Astrocyte (in vitro differentiated cells and primary cell): ENCODE measurements around the gene REC114. TPM values are rescaled to one million over a fixed set of nuclear protein-coding genes. Genes with fewer than 3 reads are reported as not detected.

ENCODE experiments used
- DNase-seq: peaks from one replicate; pipeline ENCODE4 v3.0.0-alpha.2; 2010; ENCODE audit warnings: low read depth
- FAIRE-seq: peaks from 2 replicates; lab custom pipeline; 2011; peaks lifted over from hg19 to GRCh38; lab: Jason Lieb, UNC
- H2AFZ ChIP-seq: 2 replicates; pipeline ENCODE4 v1.6.0; 2012; ENCODE audit warnings: low read depth, low read length, inconsistent platforms
- H3K27ac ChIP-seq: 2 replicates; pipeline ENCODE4 v1.5.1; 2011; ENCODE audit warnings: low read depth, low read length, inconsistent platforms
- H3K27me3 ChIP-seq: 2 replicates; pipeline ENCODE4 v1.6.0; 2011; ENCODE audit warnings: low read length, inconsistent platforms; ENCODE audit not compliant: insufficient read depth
- H3K36me3 ChIP-seq: 2 replicates; pipeline ENCODE4 v1.5.1; 2011; ENCODE audit warnings: low read length, inconsistent platforms; ENCODE audit not compliant: insufficient read depth
- H3K4me1 ChIP-seq: 2 replicates; pipeline ENCODE4 v1.5.1; 2011; ENCODE audit warnings: low read length, inconsistent platforms; ENCODE audit not compliant: insufficient read depth
- H3K4me2 ChIP-seq: 2 replicates; pipeline ENCODE4 v1.6.0; 2012; ENCODE audit warnings: low read length, inconsistent platforms
- H3K4me3 ChIP-seq: 2 replicates; pipeline ENCODE4 v1.5.1; 2011; ENCODE audit warnings: low read depth, mild to moderate bottlenecking, low read length, inconsistent platforms; ENCODE audit not compliant: insufficient read depth
- H3K79me2 ChIP-seq: 2 replicates; pipeline ENCODE4 v1.6.0; 2012; ENCODE audit warnings: mild to moderate bottlenecking, low read length, inconsistent platforms; ENCODE audit not compliant: insufficient read depth
- H3K9ac ChIP-seq: 2 replicates; pipeline ENCODE4 v1.6.0; 2012; ENCODE audit warnings: mild to moderate bottlenecking, low read length, inconsistent platforms
- H3K9me3 ChIP-seq: 2 replicates; pipeline ENCODE4 v1.5.1; 2012; ENCODE audit warnings: low read depth, mild to moderate bottlenecking, low read length, inconsistent platforms; ENCODE audit not compliant: insufficient read depth
- H4K20me1 ChIP-seq: 2 replicates; pipeline ENCODE4 v1.6.0; 2012; ENCODE audit warnings: low read length, inconsistent platforms; ENCODE audit not compliant: insufficient read depth
- H3K27ac Mint-ChIP-seq: one replicate; pipeline ENCODE4 v1.8.0; 2021; ENCODE audit warnings: mild to moderate bottlenecking, mixed read lengths; ENCODE audit not compliant: unreplicated experiment
- H3K27me3 Mint-ChIP-seq: one replicate; pipeline ENCODE4 v1.8.0; 2021; ENCODE audit warnings: low read depth, mixed read lengths; ENCODE audit not compliant: unreplicated experiment
- H3K36me3 Mint-ChIP-seq: one replicate; pipeline ENCODE4 v1.8.0; 2021; ENCODE audit warnings: low read depth, mixed read lengths; ENCODE audit not compliant: unreplicated experiment
- H3K4me1 Mint-ChIP-seq: one replicate; pipeline ENCODE4 v1.8.0; 2021; ENCODE audit warnings: low read depth, mixed read lengths; ENCODE audit not compliant: unreplicated experiment
- H3K4me3 Mint-ChIP-seq: one replicate; pipeline ENCODE4 v1.8.0; 2021; ENCODE audit warnings: mild to moderate bottlenecking, moderate library complexity, mixed read lengths; ENCODE audit not compliant: unreplicated experiment
- H3K9me3 Mint-ChIP-seq: one replicate; pipeline ENCODE4 v1.8.0; 2021; ENCODE audit warnings: mild to moderate bottlenecking, mixed read lengths; ENCODE audit not compliant: unreplicated experiment
- CTCF ChIP-seq: IDR thresholded peaks from 2 replicates; pipeline ENCODE4 v1.5.1; 2011; ENCODE audit warnings: low read depth, mild to moderate bottlenecking, inconsistent platforms, low read length, moderate library complexity; ENCODE audit not compliant: insufficient read depth
- EZH2 ChIP-seq: IDR thresholded peaks from 2 replicates; pipeline ENCODE4 v1.6.1; 2012; ENCODE audit warnings: mild to moderate bottlenecking, low read length, inconsistent platforms; ENCODE audit not compliant: insufficient read depth
- total RNA-seq: library from RNA; stranded (reverse); gene quantifications from 2 replicates; pipeline ENCODE4 v1.2.1, GENCODE V29; 2021

REC114 gene
- total RNA-seq, 1 donor from 2014 or later: not detected

GRCh38 chr15:73527598-73527997, 84.6 kb downstream of the REC114 start:
- H3K27me3 Mint-ChIP-seq: no peaks in the 10 kb centered on the region
- H3K4me1 ChIP-seq: no peaks in the 10 kb centered on the region
- DNase-seq: no peak
- no peak overlapping the region for H3K9ac ChIP-seq
- H3K27ac ChIP-seq: no peak overlapping the region
- H3K9me3 Mint-ChIP-seq: no peaks in the 10 kb centered on the region
- H3K27ac Mint-ChIP-seq: no peak overlapping the region
- H3K79me2 ChIP-seq: no peaks in the 10 kb centered on the region
- TF ChIP-seq EZH2 (no peak), CTCF (no peak)
- H3K4me3 ChIP-seq: no peak overlapping the region
- no peaks in the 10 kb centered on the region for H3K36me3 Mint-ChIP-seq
- H3K9me3 ChIP-seq: no peaks in the 10 kb centered on the region
- no peaks in the 10 kb centered on the region for H3K36me3 ChIP-seq
- no peak overlapping the region for H3K4me3 Mint-ChIP-seq
- H3K4me2 ChIP-seq: no peak overlapping the region
- H2AFZ ChIP-seq: no peak overlapping the region
- no peaks in the 10 kb centered on the region for H3K4me1 Mint-ChIP-seq
- no peaks in the 10 kb centered on the region for H4K20me1 ChIP-seq
- no peak for FAIRE-seq
- H3K27me3 ChIP-seq: no peaks in the 10 kb centered on the region

- H3K79me2 ChIP-seq: no peaks in the 10 kb centered on the region
- no peak overlapping the region for H3K27ac ChIP-seq
- H2AFZ ChIP-seq: no peak overlapping the region
- no peaks in the 10 kb centered on the region for H3K27me3 ChIP-seq
- peak; percentile 2 for DNase-seq
- H3K4me2 ChIP-seq: no peak overlapping the region
- H3K4me3 Mint-ChIP-seq: no peak overlapping the region
- H3K9me3 ChIP-seq: no peaks in the 10 kb centered on the region
- TF ChIP-seq EZH2: no peak
- TF ChIP-seq CTCF: no peak
- no peaks in the 10 kb centered on the region for H3K36me3 ChIP-seq
- no peak for FAIRE-seq
- H3K36me3 Mint-ChIP-seq: no peaks in the 10 kb centered on the region
- no peak overlapping the region for H3K4me3 ChIP-seq
- H3K4me1 ChIP-seq: no peaks in the 10 kb centered on the region
- no peaks in the 10 kb centered on the region for H4K20me1 ChIP-seq
- H3K27me3 Mint-ChIP-seq: no peaks in the 10 kb centered on the region
- H3K27ac Mint-ChIP-seq: no peak overlapping the region
- no peak overlapping the region for H3K9ac ChIP-seq
- H3K4me1 Mint-ChIP-seq: no peaks in the 10 kb centered on the region
- H3K9me3 Mint-ChIP-seq: no peaks in the 10 kb centered on the region
Measured at GRCh38 chr15:73530649-73531048, 87.7 kb downstream of the REC114 start.

- H3K4me3 ChIP-seq: no peak overlapping the region
- H3K9me3 Mint-ChIP-seq: no peaks in the 10 kb centered on the region
- no peaks in the 10 kb centered on the region for H3K4me1 Mint-ChIP-seq
- no peak overlapping the region for H3K27ac Mint-ChIP-seq
- no peaks in the 10 kb centered on the region for H3K9me3 ChIP-seq
- no peak overlapping the region for H3K4me3 Mint-ChIP-seq
- H3K9ac ChIP-seq: no peak overlapping the region
- H3K27me3 Mint-ChIP-seq: no peaks in the 10 kb centered on the region
- no peak for FAIRE-seq
- H2AFZ ChIP-seq: no peak overlapping the region
- H3K4me2 ChIP-seq: no peak overlapping the region
- H4K20me1 ChIP-seq: no peaks in the 10 kb centered on the region
- no peaks in the 10 kb centered on the region for H3K4me1 ChIP-seq
- H3K79me2 ChIP-seq: no peaks in the 10 kb centered on the region
- DNase-seq: no peak
- H3K27me3 ChIP-seq: no peaks in the 10 kb centered on the region
- TF ChIP-seq EZH2 (no peak), CTCF (no peak)
- H3K36me3 Mint-ChIP-seq: no peaks in the 10 kb centered on the region
- no peak overlapping the region for H3K27ac ChIP-seq
- H3K36me3 ChIP-seq: no peaks in the 10 kb centered on the region
Measured at GRCh38 chr15:73538123-73538522, 95.2 kb downstream of the REC114 start.
